ENCODE measurements around the gene CCNG2. TPM values are rescaled to one million over a fixed set of nuclear protein-coding genes. Genes with fewer than 3 reads are reported as not detected.
A peak's percentile ranks its signal among the peaks of the same experiment; 100 is the strongest.

CCNG2 gene
- total and polyA plus RNA-seq, 9 of the 15 experiments (the other 6 are each of a cell fraction or from before 2014, with no cell fraction given) = 0.49 to 6.6 (median 2.9) TPM

- TF ChIP-seq ZNF174 (CRISPR knock-in tag; IDR thresholded peaks at IDR 0.05) (no peak), HNRNPK (IDR thresholded peaks at IDR 0.05; ENCODE audit: low read depth, low read length, poor library complexity, severe bottlenecking) (peak; percentile 25), KAT7 (CRISPR knock-in tag; IDR thresholded peaks at IDR 0.05; ENCODE audit: borderline replicate concordance) (no peak), ELF2 (CRISPR knock-in tag; IDR thresholded peaks at IDR 0.05) (no peak), EP400 (IDR thresholded peaks at IDR 0.05) (peak; percentile 83), MAFG (tag; conservative IDR thresholded peaks at IDR 0.05) (no peak), PHF8 (IDR thresholded peaks at IDR 0.05; ENCODE audit: borderline replicate concordance, low read length) (no peak; the same call in 1 of the 2 replicates), ZSCAN29 (IDR thresholded peaks at IDR 0.05) (no peak), MCM7 (IDR thresholded peaks at IDR 0.05) (no peak), FOXK1 (CRISPR knock-in tag; IDR thresholded peaks at IDR 0.05; ENCODE audit: borderline replicate concordance) (no peak), GABPB2 (CRISPR knock-in tag; conservative IDR thresholded peaks at IDR 0.05) (no peak), ARID3A (IDR thresholded peaks at IDR 0.05; ENCODE audit: borderline replicate concordance, low read depth, low read length) (no peak), MTF1 (CRISPR knock-in tag; IDR thresholded peaks at IDR 0.05; ENCODE audit: borderline replicate concordance) (no peak), HCFC1 (IDR thresholded peaks at IDR 0.05; ENCODE audit: low read depth, low read length) (no peak), SRF (CRISPR knock-in tag; IDR thresholded peaks at IDR 0.05) (no peak; a peak in 1 of 4 replicates), PTTG1 (tag; IDR thresholded peaks at IDR 0.05; ENCODE audit: low read depth) (no peak), SMAD1 (IDR thresholded peaks at IDR 0.05; ENCODE audit: low read depth, low read length, partially characterized antibody) (no peak), RBBP5 (IDR thresholded peaks at IDR 0.05; ENCODE audit: borderline replicate concordance, insufficient read depth, low read length, poor library complexity, severe bottlenecking) (no peak)
- TF ChIP-seq, protein P1, sequence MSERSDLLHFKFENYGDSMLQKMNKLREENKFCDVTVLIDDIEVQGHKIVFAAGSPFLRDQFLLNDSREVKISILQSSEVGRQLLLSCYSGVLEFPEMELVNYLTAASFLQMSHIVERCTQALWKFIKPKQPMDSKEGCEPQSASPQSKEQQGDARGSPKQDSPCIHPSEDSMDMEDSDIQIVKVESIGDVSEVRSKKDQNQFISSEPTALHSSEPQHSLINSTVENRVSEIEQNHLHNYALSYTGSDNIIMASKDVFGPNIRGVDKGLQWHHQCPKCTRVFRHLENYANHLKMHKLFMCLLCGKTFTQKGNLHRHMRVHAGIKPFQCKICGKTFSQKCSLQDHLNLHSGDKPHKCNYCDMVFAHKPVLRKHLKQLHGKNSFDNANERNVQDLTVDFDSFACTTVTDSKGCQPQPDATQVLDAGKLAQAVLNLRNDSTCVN (CRISPR knock-in tag; IDR thresholded peaks at IDR 0.05) = no peak
- TF ChIP-seq, protein P2, sequence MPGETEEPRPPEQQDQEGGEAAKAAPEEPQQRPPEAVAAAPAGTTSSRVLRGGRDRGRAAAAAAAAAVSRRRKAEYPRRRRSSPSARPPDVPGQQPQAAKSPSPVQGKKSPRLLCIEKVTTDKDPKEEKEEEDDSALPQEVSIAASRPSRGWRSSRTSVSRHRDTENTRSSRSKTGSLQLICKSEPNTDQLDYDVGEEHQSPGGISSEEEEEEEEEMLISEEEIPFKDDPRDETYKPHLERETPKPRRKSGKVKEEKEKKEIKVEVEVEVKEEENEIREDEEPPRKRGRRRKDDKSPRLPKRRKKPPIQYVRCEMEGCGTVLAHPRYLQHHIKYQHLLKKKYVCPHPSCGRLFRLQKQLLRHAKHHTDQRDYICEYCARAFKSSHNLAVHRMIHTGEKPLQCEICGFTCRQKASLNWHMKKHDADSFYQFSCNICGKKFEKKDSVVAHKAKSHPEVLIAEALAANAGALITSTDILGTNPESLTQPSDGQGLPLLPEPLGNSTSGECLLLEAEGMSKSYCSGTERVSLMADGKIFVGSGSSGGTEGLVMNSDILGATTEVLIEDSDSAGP (CRISPR knock-in tag; IDR thresholded peaks at IDR 0.05) = no peak
- TF ChIP-seq, protein P3, sequence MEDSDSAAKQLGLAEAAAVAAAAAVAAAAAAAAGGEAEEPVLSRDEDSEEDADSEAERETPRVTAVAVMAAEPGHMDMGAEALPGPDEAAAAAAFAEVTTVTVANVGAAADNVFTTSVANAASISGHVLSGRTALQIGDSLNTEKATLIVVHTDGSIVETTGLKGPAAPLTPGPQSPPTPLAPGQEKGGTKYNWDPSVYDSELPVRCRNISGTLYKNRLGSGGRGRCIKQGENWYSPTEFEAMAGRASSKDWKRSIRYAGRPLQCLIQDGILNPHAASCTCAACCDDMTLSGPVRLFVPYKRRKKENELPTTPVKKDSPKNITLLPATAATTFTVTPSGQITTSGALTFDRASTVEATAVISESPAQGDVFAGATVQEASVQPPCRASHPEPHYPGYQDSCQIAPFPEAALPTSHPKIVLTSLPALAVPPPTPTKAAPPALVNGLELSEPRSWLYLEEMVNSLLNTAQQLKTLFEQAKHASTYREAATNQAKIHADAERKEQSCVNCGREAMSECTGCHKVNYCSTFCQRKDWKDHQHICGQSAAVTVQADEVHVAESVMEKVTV (CRISPR knock-in tag; IDR thresholded peaks at IDR 0.05) = no peak
Observed at GRCh38 chr4:77157859-77158486, 966 bp downstream of the CCNG2 start (continued).
